Measurements from ENCODE around the gene FAM171A1.

FAM171A1 gene

GRCh38 chr10:15253951-15254807, 116.9 kb downstream of the FAM171A1 start:
- Histone ChIP-seq H3K27me3 (ENCODE audit: control insufficient read depth in 1 of 2, insufficient read depth in 2 of 2, low read length in 2 of 2) (no peaks in the 10 kb centered on the region), H3K9ac (ENCODE audit: low read length) (no peak overlapping the region), H3K36me3 (ENCODE audit: insufficient read depth, low read length) (no peaks in the 10 kb centered on the region), H3K4me1 (ENCODE audit: insufficient read depth, low read length) (no peaks in the 10 kb centered on the region), H3K27ac (ENCODE audit: low read depth, low read length) (no peak overlapping the region), H3K9me3 (ENCODE audit: low read length) (no peaks in the 10 kb centered on the region), H3K4me3 (ENCODE audit: low read depth in 1 of 2, low read length in 2 of 2) (no peak overlapping the region)

GRCh38 chr10:15252396-15252795, 118.7 kb downstream of the FAM171A1 start:
- H3K4me3 ChIP-seq (ENCODE audit: low read depth in 1 of 2, low read length in 2 of 2) = no peak overlapping the region
- H3K27me3 ChIP-seq (ENCODE audit: control insufficient read depth in 1 of 2, insufficient read depth in 2 of 2, low read length in 2 of 2) = no peaks in the 10 kb centered on the region
- H3K27ac ChIP-seq (ENCODE audit: low read depth, low read length) = no peak overlapping the region
- H3K9ac ChIP-seq (ENCODE audit: low read length) = no peak overlapping the region
- H3K36me3 ChIP-seq (ENCODE audit: insufficient read depth, low read length) = no peaks in the 10 kb centered on the region
- no peaks in the 10 kb centered on the region for H3K9me3 ChIP-seq (ENCODE audit: low read length)
- H3K4me1 ChIP-seq (ENCODE audit: insufficient read depth, low read length) = no peaks in the 10 kb centered on the region

- Histone ChIP-seq H3K36me3 (ENCODE audit: insufficient read depth, low read length) (no peaks in the 10 kb centered on the region), H3K4me1 (ENCODE audit: insufficient read depth, low read length) (no peaks in the 10 kb centered on the region), H3K27ac (ENCODE audit: low read depth, low read length) (no peak overlapping the region)
Measured at GRCh38 chr10:15251791-15252380, 119.2 kb downstream of the FAM171A1 start.

GRCh38 chr10:15245530-15245929, 125.6 kb downstream of the FAM171A1 start:
- Histone ChIP-seq H3K9ac (ENCODE audit: low read length) (no peak overlapping the region), H3K4me3 (ENCODE audit: low read depth in 1 of 2, low read length in 2 of 2) (no peak overlapping the region), H3K27me3 (ENCODE audit: control insufficient read depth in 1 of 2, insufficient read depth in 2 of 2, low read length in 2 of 2) (no peaks in the 10 kb centered on the region), H3K4me1 (ENCODE audit: insufficient read depth, low read length) (no peaks in the 10 kb centered on the region), H3K9me3 (ENCODE audit: low read length) (no peaks in the 10 kb centered on the region), H3K27ac (ENCODE audit: low read depth, low read length) (no peak overlapping the region), H3K36me3 (ENCODE audit: insufficient read depth, low read length) (no peaks in the 10 kb centered on the region)

More at GRCh38 chr10:15251791-15252380, 119.2 kb downstream of the FAM171A1 start:
- Histone ChIP-seq H3K9ac (ENCODE audit: low read length) (no peak overlapping the region), H3K4me3 (ENCODE audit: low read depth in 1 of 2, low read length in 2 of 2) (no peak overlapping the region), H3K27me3 (ENCODE audit: control insufficient read depth in 1 of 2, insufficient read depth in 2 of 2, low read length in 2 of 2) (no peaks in the 10 kb centered on the region), H3K9me3 (ENCODE audit: low read length) (no peaks in the 10 kb centered on the region)

- Histone ChIP-seq H3K9ac (ENCODE audit: low read length) (no peak overlapping the region), H3K27me3 (ENCODE audit: control insufficient read depth in 1 of 2, insufficient read depth in 2 of 2, low read length in 2 of 2) (no peaks in the 10 kb centered on the region), H3K4me1 (ENCODE audit: insufficient read depth, low read length) (no peaks in the 10 kb centered on the region), H3K4me3 (ENCODE audit: low read depth in 1 of 2, low read length in 2 of 2) (no peak overlapping the region), H3K36me3 (ENCODE audit: insufficient read depth, low read length) (no peaks in the 10 kb centered on the region), H3K27ac (ENCODE audit: low read depth, low read length) (no peak overlapping the region), H3K9me3 (ENCODE audit: low read length) (no peaks in the 10 kb centered on the region)
Measured at GRCh38 chr10:15244635-15245197, 126.4 kb downstream of the FAM171A1 start.

- no peaks in the 10 kb centered on the region for H3K9me3 ChIP-seq (ENCODE audit: low read length)
- H3K36me3 ChIP-seq (ENCODE audit: insufficient read depth, low read length) = no peaks in the 10 kb centered on the region
- no peak overlapping the region for H3K4me3 ChIP-seq (ENCODE audit: low read depth in 1 of 2, low read length in 2 of 2)
- H3K27ac ChIP-seq (ENCODE audit: low read depth, low read length) = no peak overlapping the region
- H3K4me1 ChIP-seq (ENCODE audit: insufficient read depth, low read length) = peaks cover 8% of the 10 kb centered on the region
- no peak overlapping the region for H3K9ac ChIP-seq (ENCODE audit: low read length)
- no peaks in the 10 kb centered on the region for H3K27me3 ChIP-seq (ENCODE audit: control insufficient read depth in 1 of 2, insufficient read depth in 2 of 2, low read length in 2 of 2)
Measured at GRCh38 chr10:15242261-15242840, 128.7 kb downstream of the FAM171A1 start.

- Histone ChIP-seq H3K9me3 (ENCODE audit: low read length) (no peaks in the 10 kb centered on the region), H3K36me3 (ENCODE audit: insufficient read depth, low read length) (no peaks in the 10 kb centered on the region), H3K27ac (ENCODE audit: low read depth, low read length) (no peak overlapping the region), H3K27me3 (ENCODE audit: control insufficient read depth in 1 of 2, insufficient read depth in 2 of 2, low read length in 2 of 2) (no peaks in the 10 kb centered on the region), H3K4me1 (ENCODE audit: insufficient read depth, low read length) (peaks cover 15% of the 10 kb centered on the region), H3K9ac (ENCODE audit: low read length) (no peak overlapping the region), H3K4me3 (ENCODE audit: low read depth in 1 of 2, low read length in 2 of 2) (no peak overlapping the region)
Measured at GRCh38 chr10:15241306-15241705, 129.8 kb downstream of the FAM171A1 start.

GRCh38 chr10:15238555-15239335, 132.3 kb downstream of the FAM171A1 start:
- no peak overlapping the region for H3K27ac ChIP-seq (ENCODE audit: low read depth, low read length)
- no peaks in the 10 kb centered on the region for H3K9me3 ChIP-seq (ENCODE audit: low read length)
- no peaks in the 10 kb centered on the region for H3K27me3 ChIP-seq (ENCODE audit: control insufficient read depth in 1 of 2, insufficient read depth in 2 of 2, low read length in 2 of 2)
- H3K9ac ChIP-seq (ENCODE audit: low read length) = no peak overlapping the region
- peaks cover 15% of the 10 kb centered on the region for H3K4me1 ChIP-seq (ENCODE audit: insufficient read depth, low read length)
- no peak overlapping the region for H3K4me3 ChIP-seq (ENCODE audit: low read depth in 1 of 2, low read length in 2 of 2)
- no peaks in the 10 kb centered on the region for H3K36me3 ChIP-seq (ENCODE audit: insufficient read depth, low read length)

- no peak overlapping the region for H3K27ac ChIP-seq (ENCODE audit: low read depth, low read length)
- no peak overlapping the region for H3K4me3 ChIP-seq (ENCODE audit: low read depth in 1 of 2, low read length in 2 of 2)
- H3K36me3 ChIP-seq (ENCODE audit: insufficient read depth, low read length) = no peaks in the 10 kb centered on the region
- peaks cover 15% of the 10 kb centered on the region for H3K4me1 ChIP-seq (ENCODE audit: insufficient read depth, low read length)
- no peaks in the 10 kb centered on the region for H3K9me3 ChIP-seq (ENCODE audit: low read length)
- H3K27me3 ChIP-seq (ENCODE audit: control insufficient read depth in 1 of 2, insufficient read depth in 2 of 2, low read length in 2 of 2) = no peaks in the 10 kb centered on the region
- H3K9ac ChIP-seq (ENCODE audit: low read length) = no peak overlapping the region
Measured at GRCh38 chr10:15237351-15237750, 133.7 kb downstream of the FAM171A1 start.

GRCh38 chr10:15236340-15236739, 134.7 kb downstream of the FAM171A1 start:
- Histone ChIP-seq H3K27me3 (ENCODE audit: control insufficient read depth in 1 of 2, insufficient read depth in 2 of 2, low read length in 2 of 2) (no peaks in the 10 kb centered on the region), H3K27ac (ENCODE audit: low read depth, low read length) (no peak overlapping the region), H3K9me3 (ENCODE audit: low read length) (no peaks in the 10 kb centered on the region), H3K36me3 (ENCODE audit: insufficient read depth, low read length) (no peaks in the 10 kb centered on the region), H3K9ac (ENCODE audit: low read length) (no peak overlapping the region), H3K4me1 (ENCODE audit: insufficient read depth, low read length) (peaks cover 15% of the 10 kb centered on the region), H3K4me3 (ENCODE audit: low read depth in 1 of 2, low read length in 2 of 2) (no peak overlapping the region)

GRCh38 chr10:15232279-15232678, 138.8 kb downstream of the FAM171A1 start:
- Histone ChIP-seq H3K27ac (ENCODE audit: low read depth, low read length) (no peak overlapping the region), H3K4me3 (ENCODE audit: low read depth in 1 of 2, low read length in 2 of 2) (no peak overlapping the region), H3K27me3 (ENCODE audit: control insufficient read depth in 1 of 2, insufficient read depth in 2 of 2, low read length in 2 of 2) (no peaks in the 10 kb centered on the region), H3K4me1 (ENCODE audit: insufficient read depth, low read length) (peaks cover 7% of the 10 kb centered on the region), H3K9me3 (ENCODE audit: low read length) (no peaks in the 10 kb centered on the region), H3K36me3 (ENCODE audit: insufficient read depth, low read length) (no peaks in the 10 kb centered on the region), H3K9ac (ENCODE audit: low read length) (no peak overlapping the region)
